Memory B cell (primary cell): ENCODE results near the gene GALC.

ENCODE experiments used
- ATAC-seq: fragments of 150-1000 bp; cut with Tn5 transposase; 2 replicates; pipeline ENCODE4 v1.10.0; 2021; ENCODE audit warnings: low read depth, mild to moderate bottlenecking, moderate library complexity
- DNase-seq, 2 donors: peaks; one replicate each; pipeline ENCODE4 v3.0.0; 2022; ENCODE audit warnings: low spot score in 2 of 2
- H3K27ac Mint-ChIP-seq: one replicate; pipeline ENCODE4 v1.8.0; 2022; ENCODE audit warnings: mild to moderate bottlenecking, moderate library complexity, mixed read lengths
- H3K27me3 Mint-ChIP-seq: one replicate; pipeline ENCODE4 v1.8.0; 2022; ENCODE audit warnings: mixed read lengths
- H3K36me3 Mint-ChIP-seq: one replicate; pipeline ENCODE4 v1.8.0; 2022; ENCODE audit warnings: mild to moderate bottlenecking, mixed read lengths
- H3K4me1 Mint-ChIP-seq: one replicate; pipeline ENCODE4 v1.8.0; 2022; ENCODE audit warnings: mixed read lengths
- H3K4me3 Mint-ChIP-seq: one replicate; pipeline ENCODE4 v1.8.0; 2022; ENCODE audit warnings: mild to moderate bottlenecking, moderate library complexity, mixed read lengths
- H3K9me3 Mint-ChIP-seq: one replicate; pipeline ENCODE4 v1.8.0; 2022; ENCODE audit warnings: mixed read lengths

The GALC gene

DNA sequence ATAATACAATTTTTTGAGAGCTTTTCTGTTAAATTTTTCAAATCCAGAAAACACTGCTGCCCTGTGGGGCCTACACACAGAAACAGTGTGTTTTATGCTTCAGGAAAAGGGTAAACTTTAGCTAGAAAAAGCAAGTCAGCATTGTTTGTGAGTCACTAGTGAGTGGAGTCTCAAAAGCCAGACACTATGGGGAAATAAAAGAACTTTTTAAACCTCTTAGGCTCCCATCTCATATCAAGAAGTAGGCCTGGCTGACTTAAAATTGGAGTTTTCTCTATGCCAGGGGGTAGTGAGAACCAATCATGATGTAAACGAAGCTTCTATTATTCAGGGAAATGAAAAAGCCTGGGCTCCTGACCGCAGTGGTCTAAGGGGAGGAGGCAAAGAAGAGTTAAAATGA, 24.6 kb upstream of the GALC start:
- peak overlapping the region; percentile 20 for H3K27ac Mint-ChIP-seq
- ATAC-seq (no peak), DNase-seq (no peak)
- no peak overlapping the region for H3K4me3 Mint-ChIP-seq
- H3K9me3 Mint-ChIP-seq: no peaks in the 10 kb centered on the region
- H3K36me3 Mint-ChIP-seq: peaks cover 16% of the 10 kb centered on the region
- H3K4me1 Mint-ChIP-seq: peaks cover 14% of the 10 kb centered on the region
- H3K27me3 Mint-ChIP-seq: no peaks in the 10 kb centered on the region

DNA sequence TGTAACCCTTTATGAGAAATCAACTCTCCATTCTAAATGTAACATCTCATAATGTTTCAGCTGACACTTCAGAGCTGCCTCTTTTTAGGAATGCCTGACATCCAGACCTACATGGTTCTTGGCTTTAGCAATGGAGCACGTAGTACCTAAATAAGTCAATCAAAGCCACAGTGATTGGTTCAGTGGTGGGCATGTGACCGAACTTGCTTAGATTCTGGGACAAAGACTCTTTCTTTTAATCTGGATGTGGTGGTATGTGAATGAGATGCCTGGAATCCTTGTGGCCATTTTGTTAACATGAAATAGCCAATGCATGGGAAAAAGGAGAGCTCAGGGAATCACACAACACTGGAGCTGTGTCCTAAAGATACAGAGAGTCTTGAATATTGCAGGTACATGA, 23.8 kb upstream of the GALC start:
- no peak for DNase-seq
- no peaks in the 10 kb centered on the region for H3K9me3 Mint-ChIP-seq
- no peak overlapping the region for H3K27ac Mint-ChIP-seq
- H3K36me3 Mint-ChIP-seq: peaks cover 18% of the 10 kb centered on the region
- H3K4me1 Mint-ChIP-seq: peaks cover 19% of the 10 kb centered on the region
- H3K4me3 Mint-ChIP-seq: no peak overlapping the region
- no peak for ATAC-seq
- no peaks in the 10 kb centered on the region for H3K27me3 Mint-ChIP-seq

DNA sequence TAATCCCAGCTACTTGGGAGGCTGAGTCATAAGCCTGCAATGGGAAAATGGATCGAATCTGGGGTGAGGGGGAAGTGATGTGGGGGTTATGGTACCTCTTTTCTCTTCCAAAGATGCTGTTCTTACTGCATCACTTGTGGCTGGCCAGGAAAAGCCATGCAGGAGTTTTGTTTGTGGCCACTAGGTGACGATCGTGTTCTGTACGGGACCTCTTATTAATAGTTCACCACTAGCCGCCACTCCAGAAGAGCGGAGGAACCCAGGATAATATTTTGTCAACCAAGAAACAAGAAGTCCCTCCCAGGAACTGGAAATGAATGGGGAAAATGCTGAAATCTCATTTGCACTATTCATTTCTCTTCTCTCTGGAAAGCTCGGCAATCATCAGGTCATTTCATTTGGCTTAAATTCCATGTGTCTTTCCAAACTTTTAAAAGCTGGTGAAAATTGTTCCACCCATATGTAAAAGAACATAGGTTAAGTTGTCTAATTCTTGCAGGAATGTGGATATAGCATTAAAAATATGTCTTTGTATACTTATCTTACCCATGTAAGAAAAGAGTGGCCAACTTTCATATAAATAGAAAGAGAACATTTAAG, 20.9 kb upstream of the GALC start:
- Mint-ChIP-seq H3K36me3 (peaks cover 28% of the 10 kb centered on the region), H3K9me3 (no peaks in the 10 kb centered on the region), H3K4me3 (no peak overlapping the region), H3K27ac (peak overlapping the region; percentile 84), H3K4me1 (peaks cover 33% of the 10 kb centered on the region), H3K27me3 (no peaks in the 10 kb centered on the region)
- ATAC-seq (peak; percentile 93), DNase-seq (peak; percentile 45 to 52)

DNA sequence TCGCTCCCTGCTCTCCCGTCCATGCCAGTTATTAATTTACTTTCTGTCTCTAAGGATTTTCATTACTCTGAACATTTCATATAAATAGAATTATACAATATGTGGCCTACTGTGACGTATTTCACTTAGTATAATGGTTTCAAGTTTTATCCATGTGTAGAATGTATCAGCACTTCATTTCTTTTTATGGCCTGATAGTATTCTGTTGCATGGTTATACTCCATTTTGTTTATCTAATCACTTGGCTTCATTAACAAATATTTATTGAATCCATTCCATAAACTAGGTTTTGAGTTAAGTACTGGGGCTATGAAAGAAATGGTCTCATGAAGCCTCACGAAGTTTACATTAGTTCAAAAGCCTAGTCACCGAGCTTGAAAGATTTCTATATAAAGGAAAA, 19.5 kb upstream of the GALC start:
- Mint-ChIP-seq H3K4me1 (peaks cover 39% of the 10 kb centered on the region), H3K27ac (peak overlapping the region; percentile 53), H3K9me3 (no peaks in the 10 kb centered on the region), H3K27me3 (no peaks in the 10 kb centered on the region), H3K4me3 (no peak overlapping the region), H3K36me3 (peaks cover 28% of the 10 kb centered on the region)
- no peak for ATAC-seq
- no peak for DNase-seq

DNA sequence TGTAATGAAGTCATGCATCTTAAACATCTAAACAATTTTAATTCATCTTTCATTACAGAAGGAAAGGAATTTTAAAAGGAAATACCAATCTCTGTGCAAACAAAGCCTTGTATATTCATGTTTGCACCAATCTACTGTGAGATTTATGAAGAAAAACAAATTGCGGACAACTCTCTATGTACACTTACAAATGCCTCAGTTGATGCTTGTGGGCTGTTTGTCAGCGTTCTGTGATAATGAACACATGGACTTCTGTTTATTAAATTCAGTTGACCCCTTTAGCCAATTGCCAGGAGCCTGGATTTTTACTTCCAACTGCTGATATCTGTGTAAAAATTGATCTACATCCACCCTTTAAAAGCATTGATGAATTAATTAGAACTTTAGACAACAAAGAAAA, 17.3 kb upstream of the GALC start:
- no peaks in the 10 kb centered on the region for H3K27me3 Mint-ChIP-seq
- DNase-seq (no peak), ATAC-seq (no peak)
- H3K4me3 Mint-ChIP-seq: no peak overlapping the region
- peaks cover 22% of the 10 kb centered on the region for H3K36me3 Mint-ChIP-seq
- H3K9me3 Mint-ChIP-seq: no peaks in the 10 kb centered on the region
- peaks cover 48% of the 10 kb centered on the region for H3K4me1 Mint-ChIP-seq
- H3K27ac Mint-ChIP-seq: peak overlapping the region; percentile 77

DNA sequence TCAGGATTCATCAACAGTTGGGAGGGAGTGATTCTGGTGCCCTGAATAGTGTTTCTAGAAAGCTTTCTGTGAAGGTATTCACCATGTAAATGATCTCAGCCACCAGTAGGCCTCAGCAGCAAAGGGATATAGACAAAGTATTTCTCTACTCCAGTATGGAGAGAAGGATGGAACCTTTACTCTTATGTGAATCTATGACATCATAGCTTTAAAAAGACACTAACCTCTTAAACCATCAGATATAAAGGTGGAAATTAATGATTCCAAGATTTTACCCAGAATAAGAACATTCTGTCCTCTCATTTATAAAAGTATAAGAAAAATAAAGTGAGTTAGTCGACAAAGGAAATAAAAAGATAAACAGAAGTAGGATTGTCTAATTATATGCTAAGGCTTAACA, 16.5 kb upstream of the GALC start:
- Mint-ChIP-seq H3K4me1 (peaks cover 53% of the 10 kb centered on the region), H3K36me3 (peaks cover 22% of the 10 kb centered on the region), H3K27me3 (no peaks in the 10 kb centered on the region), H3K27ac (peak overlapping the region; percentile 99), H3K9me3 (no peaks in the 10 kb centered on the region), H3K4me3 (no peak overlapping the region)
- DNase-seq: no peak
- no peak for ATAC-seq

DNA sequence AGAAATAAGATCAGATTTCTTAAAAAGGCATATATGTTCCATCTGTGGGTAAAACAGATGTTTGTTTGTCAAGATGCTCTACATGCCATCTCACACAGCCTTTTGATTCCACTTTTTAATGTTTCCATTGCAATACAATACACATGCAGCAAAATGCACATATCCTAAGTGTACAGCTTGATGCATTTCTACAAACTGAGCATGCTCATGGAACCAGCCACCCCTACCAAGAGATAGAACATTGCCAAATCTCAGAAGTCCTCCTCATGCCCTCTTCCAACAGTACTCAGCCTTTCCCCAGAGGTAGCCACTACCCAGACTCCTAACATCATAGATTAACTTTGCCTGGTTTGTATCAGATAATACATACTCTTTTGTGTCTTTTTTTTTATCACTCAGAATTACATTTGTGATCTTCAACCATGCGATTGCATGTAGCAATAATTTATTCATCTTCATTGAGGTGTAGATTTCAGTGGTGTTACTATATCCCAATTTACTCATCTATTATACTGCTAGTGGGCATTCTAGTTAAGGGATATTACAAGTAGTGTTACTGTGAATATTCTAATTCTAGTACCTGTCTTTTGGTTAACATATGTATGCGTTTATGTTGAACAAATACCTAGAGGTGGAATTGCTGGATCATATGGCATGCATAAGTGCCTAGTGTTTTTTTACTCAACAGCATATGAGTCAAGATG, 15.2 kb upstream of the GALC start:
- H3K36me3 Mint-ChIP-seq: peaks cover 17% of the 10 kb centered on the region
- H3K27ac Mint-ChIP-seq: peak overlapping the region; percentile 99
- no peaks in the 10 kb centered on the region for H3K9me3 Mint-ChIP-seq
- no peaks in the 10 kb centered on the region for H3K27me3 Mint-ChIP-seq
- H3K4me3 Mint-ChIP-seq: peak overlapping the region; percentile 1
- no peak for DNase-seq
- ATAC-seq: no peak
- H3K4me1 Mint-ChIP-seq: peaks cover 50% of the 10 kb centered on the region

DNA sequence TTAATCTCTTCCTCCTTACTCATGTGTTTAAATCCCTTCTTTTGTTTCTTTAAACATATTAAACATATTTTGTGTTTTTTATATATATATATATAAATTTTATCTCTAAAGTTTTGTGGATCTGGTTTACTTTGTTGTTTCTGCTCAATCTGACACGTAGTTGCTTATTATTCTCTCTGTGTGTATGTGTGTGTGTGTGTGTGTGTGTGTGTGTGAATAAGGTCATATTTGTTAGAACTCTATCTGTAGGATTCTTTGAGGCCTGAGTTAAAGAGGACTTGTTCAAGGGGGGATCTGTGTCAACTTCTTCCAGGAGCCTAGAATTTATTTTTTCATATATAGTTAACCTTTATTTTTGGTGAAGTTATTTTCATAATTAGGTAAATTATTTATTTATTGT, 14.6 kb upstream of the GALC start:
- Mint-ChIP-seq H3K27ac (peak overlapping the region; percentile 99), H3K9me3 (no peaks in the 10 kb centered on the region)

DNA sequence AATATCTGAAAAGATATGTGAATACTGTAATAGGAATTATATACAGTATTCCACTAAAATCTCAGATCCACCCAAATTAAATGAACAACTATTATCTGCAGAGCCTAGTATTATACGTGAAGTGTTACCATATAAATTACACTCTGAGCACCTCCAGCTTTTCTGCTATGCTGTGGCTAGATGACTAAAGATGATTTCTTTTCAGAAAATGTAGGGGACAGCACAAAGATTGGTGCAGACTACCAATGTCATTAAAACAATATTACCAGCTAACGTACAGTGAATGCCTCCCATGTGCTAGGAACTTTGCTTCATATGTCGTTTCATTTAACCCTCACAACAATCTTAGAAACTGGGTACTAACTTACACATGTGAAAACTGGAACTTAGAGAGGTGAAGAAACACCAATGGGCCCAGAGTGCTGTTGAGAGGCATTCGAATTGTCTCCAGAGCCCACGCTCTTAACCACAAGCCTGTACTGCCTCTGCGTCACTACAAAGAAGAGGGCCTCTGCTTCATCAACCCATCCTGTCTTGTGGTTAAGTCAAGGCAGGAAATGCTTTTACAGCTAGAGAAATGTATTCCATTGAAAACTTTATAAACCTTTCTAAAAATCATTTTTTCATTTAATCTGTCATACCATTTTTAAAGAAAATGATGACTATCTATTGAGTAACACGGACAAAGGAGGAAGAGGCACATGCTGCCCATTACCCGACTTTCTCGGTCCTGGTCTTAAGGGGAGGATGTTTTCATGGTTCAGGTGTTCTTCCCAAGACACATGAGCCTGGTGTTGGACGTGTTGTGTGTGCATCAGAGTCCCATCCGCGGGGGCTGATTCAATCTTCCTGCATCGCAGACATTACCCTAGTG, 13.2 kb upstream of the GALC start:
- Mint-ChIP-seq H3K36me3 (peaks cover 13% of the 10 kb centered on the region), H3K4me1 (peaks cover 48% of the 10 kb centered on the region), H3K27me3 (no peaks in the 10 kb centered on the region), H3K4me3 (peak overlapping the region; percentile 85), H3K27ac (peak overlapping the region; percentile 99), H3K9me3 (no peaks in the 10 kb centered on the region)
- peak; percentile 27 to 60 for DNase-seq
- peak; percentile 90 for ATAC-seq

More for the DNA sequence above, 14.6 kb upstream of the GALC start:
- no peak for DNase-seq
- H3K36me3 Mint-ChIP-seq: peaks cover 17% of the 10 kb centered on the region
- H3K27me3 Mint-ChIP-seq: no peaks in the 10 kb centered on the region
- H3K4me1 Mint-ChIP-seq: peaks cover 52% of the 10 kb centered on the region
- ATAC-seq: no peak
- peak overlapping the region; percentile 71 for H3K4me3 Mint-ChIP-seq

DNA sequence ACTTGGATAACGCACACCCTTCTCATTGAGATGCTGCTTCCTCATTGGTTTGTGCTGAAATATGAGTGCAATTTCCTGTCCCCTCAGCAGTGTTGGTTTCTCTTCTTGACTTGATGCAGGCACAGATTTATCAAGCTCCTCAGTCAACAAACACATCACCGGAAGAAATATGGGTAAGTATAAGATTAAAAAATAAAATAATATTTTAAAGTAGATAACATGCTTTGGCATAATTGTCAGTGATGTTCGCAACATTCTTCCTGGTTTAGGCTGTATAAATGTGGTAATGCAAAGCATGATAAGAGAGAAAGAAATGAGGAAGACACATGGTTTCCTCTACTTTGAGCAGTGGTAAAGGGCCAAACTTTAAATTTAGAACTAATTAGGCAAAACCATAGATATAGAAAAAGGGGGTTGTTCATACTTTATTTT, 12.1 kb upstream of the GALC start, which contains the start of gene GPR65:
Gene GPR65, plus strand, starts transcription at position 86 of the 432 bp plus-strand sequence. CDS start 5,713 bp downstream, outside the sequence.
- peak; percentile 23 to 59 for DNase-seq
- peaks cover 8% of the 10 kb centered on the region for H3K36me3 Mint-ChIP-seq
- no peaks in the 10 kb centered on the region for H3K27me3 Mint-ChIP-seq
- H3K4me1 Mint-ChIP-seq: peaks cover 41% of the 10 kb centered on the region
- H3K4me3 Mint-ChIP-seq: peak within 1 kb of the TSS; percentile 96
- no peaks in the 10 kb centered on the region for H3K9me3 Mint-ChIP-seq
- ATAC-seq: peak; percentile 64
- H3K27ac Mint-ChIP-seq: peak within 1 kb of the TSS; percentile 99

DNA sequence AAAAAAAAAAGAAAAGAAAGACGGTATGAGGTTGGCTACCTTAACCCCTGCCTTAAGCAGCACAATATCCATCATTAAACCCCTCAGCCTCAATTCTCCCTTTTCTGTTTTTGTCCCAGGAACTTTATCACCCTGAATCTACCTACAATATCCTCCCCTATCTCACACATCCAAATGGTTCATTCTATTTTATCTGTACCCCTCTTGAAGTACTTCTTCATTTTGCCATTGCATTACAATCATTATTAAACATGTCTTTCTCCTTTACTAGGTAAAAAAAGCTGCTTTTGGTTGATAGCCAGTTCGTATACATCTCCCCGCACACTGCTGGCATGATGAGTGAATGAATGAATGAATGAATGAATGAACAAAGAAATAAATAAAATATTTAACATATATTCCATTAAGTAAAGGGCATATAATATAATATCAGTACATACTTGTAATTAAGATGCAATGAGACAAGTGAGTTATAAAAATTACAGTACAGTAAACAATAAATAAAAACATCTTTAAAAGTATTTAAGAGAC, 11.6 kb upstream of the GALC start:
- H3K36me3 Mint-ChIP-seq: peaks cover 8% of the 10 kb centered on the region
- no peaks in the 10 kb centered on the region for H3K9me3 Mint-ChIP-seq
- no peak for ATAC-seq
- H3K4me1 Mint-ChIP-seq: peaks cover 39% of the 10 kb centered on the region
- H3K27me3 Mint-ChIP-seq: no peaks in the 10 kb centered on the region
- peak overlapping the region; percentile 96 for H3K4me3 Mint-ChIP-seq
- no peak for DNase-seq
- peak overlapping the region; percentile 99 for H3K27ac Mint-ChIP-seq

DNA sequence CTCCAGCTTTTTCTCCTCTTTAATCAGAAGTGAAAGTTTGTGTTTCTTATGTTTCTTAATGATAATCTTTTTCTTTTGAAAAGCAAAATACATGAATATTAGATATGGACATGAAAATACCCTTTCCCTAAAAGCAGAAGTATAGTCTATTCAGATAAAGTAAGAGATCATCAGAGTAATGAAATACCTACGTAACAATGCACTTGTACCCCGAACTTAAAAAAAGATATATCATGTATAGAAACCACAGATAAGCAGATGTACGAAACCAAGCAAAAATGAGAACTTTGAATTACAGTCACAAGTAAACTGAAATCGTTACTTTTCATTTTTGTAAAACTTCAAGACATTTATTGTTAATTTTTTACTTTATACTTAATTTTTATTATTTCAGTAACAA, 10.4 kb upstream of the GALC start:
- no peak for DNase-seq
- peak overlapping the region; percentile 80 for H3K27ac Mint-ChIP-seq
- ATAC-seq: no peak
- H3K4me3 Mint-ChIP-seq: no peak overlapping the region
- peaks cover 2% of the 10 kb centered on the region for H3K9me3 Mint-ChIP-seq
- peaks cover 39% of the 10 kb centered on the region for H3K4me1 Mint-ChIP-seq
- H3K27me3 Mint-ChIP-seq: no peaks in the 10 kb centered on the region
- peaks cover 5% of the 10 kb centered on the region for H3K36me3 Mint-ChIP-seq

DNA sequence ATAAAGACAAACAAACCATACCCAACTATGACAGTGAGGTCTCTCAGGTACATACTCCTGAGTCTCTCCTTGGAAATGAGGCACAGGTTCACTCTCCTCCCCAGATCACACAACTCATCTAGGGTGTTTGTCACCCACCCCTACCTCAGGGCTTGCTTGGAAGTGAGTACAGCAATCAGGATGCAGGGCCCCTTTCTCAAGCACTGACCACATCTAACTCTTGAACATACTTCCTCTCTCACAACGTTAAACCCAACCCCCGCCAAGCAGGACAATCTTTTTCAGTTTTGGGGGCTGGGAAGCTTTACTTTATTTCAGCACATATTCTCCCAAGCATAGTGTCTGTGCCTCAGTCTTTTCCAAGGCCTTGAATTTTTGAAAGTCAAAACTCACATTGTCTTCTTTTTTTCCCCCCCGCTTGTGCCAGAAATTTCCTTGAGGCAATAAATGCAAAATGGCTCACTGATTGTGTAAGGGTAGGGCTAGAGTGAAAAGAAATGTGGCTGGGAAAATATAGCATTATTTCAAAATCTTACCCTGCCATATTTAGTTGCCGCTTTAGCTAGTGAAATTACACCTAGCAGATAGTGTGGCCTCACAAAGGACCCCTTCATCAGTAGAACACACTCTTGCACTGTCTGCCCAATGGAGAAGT, 9.6 kb upstream of the GALC start:
- Mint-ChIP-seq H3K4me3 (no peak overlapping the region), H3K27me3 (no peaks in the 10 kb centered on the region), H3K4me1 (peaks cover 31% of the 10 kb centered on the region), H3K9me3 (peaks cover 2% of the 10 kb centered on the region), H3K27ac (peak overlapping the region; percentile 80), H3K36me3 (peaks cover 2% of the 10 kb centered on the region)
- ATAC-seq (no peak), DNase-seq (no peak)
